GM19455 (cell line): ENCODE data around the gene SDK1.

Experiments used
- ATAC-seq: cut with Tn5 transposase; IDR thresholded peaks from one replicate; pipeline ENCODE4 v1.9.1; 2021; ENCODE audit not compliant: unreplicated experiment

SDK1 gene

GRCh38 chr7:3969286-3969685, 668.2 kb downstream of the SDK1 start:
- no peak for ATAC-seq

GRCh38 chr7:3971323-3971722, 670.3 kb downstream of the SDK1 start:
- no peak for ATAC-seq

GRCh38 chr7:3973264-3973663, 672.2 kb downstream of the SDK1 start:
- no peak for ATAC-seq

- no peak for ATAC-seq
Measured at GRCh38 chr7:3974329-3974728, 673.3 kb downstream of the SDK1 start.

DNA sequence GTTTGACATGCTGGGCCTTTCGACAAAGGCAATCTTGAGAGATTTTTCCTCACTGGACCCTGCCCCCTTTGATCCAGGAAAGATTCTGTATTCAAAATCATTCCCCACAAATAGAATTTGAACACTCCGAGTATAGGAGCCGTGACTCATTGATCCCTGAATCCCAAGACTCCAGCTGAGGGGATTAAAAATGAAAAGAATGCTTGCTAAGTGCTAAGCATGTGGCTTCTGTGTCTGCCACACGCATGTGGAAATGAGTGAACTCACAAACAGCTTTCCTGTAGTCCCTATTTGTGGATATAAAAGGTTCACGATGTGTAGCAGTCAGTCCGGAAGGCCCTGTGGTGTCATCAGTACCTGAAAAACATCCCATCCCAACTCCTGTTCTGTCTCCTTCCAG, 674.3 kb downstream of the SDK1 start:
- ATAC-seq, result no peak

DNA sequence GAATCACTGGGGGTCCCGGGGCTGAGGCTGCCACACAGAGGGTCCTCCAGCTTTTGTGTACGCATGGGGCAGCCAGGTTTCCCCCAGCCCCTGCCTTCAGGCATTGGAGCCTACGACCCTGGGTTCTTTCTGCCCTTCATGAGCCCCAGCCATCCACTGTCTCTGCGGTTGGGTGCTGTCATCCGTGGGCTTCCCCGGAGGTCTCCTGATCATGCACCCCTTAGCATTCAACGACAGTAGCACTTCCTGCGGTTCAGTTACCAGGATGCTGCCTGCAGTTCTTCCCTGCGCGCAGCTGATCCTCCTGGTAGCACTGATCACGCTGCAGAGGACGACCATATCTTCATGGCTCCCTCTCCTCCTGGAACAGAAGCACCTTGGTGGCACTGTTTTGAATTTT, 676.3 kb downstream of the SDK1 start:
- ATAC-seq, result no peak

DNA sequence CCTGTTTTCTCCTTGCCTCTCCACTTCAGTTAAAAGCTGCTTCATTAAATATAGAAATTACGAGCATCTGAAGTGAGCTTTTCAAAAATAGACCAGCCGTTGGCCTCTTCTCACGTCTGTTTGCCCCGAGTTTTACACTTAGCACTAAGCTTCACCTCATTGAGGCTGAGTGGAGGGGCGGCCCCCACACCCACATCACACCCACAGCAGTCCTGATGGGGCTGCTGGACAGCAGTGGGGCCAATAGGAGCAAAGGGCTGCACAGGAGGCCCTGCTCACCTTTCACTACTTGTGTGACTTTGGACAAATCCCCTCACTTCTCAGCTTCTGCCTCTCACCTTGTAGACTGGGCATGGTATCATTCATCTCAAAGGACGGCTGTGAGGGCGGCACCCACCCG, 677.8 kb downstream of the SDK1 start:
- no peak for ATAC-seq

DNA sequence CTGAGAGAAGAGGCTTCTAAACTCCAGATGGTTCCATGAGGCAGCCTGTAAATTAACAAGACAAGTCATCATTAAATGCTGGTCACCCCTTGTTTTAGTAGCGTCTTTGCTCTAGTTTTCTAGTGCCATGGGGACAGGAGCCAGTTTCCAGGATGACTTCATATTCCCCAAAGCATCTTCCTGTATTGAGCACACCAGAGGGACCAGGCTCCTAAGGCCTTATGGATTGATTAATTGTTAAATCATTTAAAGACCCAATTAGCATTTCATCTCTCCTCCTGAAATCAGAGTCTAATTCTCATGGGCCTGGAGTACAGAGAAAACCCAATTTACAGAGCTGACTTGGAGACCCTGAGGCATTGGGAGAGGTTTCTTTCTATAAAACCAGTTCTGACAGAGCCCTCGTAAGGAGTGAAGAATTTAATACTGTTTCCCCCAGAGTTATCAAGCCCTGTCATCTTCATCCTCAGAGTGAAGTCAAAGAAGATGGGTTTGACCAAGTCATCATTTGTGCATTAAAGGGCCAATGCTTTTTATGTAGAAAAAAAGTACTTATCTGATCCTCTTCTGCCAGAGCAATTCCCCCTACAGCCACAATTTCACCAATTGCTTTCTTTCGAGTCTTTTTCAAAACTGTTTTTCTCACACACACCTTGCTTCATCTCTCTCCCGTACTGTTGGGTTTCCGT, 678.7 kb downstream of the SDK1 start:
- ATAC-seq, result no peak

GRCh38 chr7:3980300-3980643, 679.2 kb downstream of the SDK1 start:
- no peak for ATAC-seq

GRCh38 chr7:3981281-3981680, 680.2 kb downstream of the SDK1 start:
- ATAC-seq, result no peak

DNA sequence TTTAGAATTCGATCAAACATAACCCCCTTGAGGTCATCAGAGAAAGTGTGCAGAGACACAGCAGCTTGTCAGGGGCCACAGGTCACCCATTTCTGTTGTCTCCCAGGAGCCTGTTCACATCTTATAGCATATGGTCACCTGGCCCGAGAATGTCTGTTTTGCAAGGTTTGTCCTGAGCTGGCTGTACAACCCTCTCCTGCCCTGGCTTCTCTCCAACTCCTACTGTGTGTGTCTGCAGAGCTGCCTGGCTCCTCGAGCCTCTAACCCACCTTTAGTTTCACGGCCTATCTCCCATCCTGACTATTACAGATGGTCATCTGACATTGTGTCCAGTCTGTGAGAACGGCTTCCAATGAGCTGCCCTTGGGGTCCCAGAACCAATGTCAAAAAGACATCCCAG, 683.4 kb downstream of the SDK1 start:
- no peak for ATAC-seq

- no peak for ATAC-seq
Measured at GRCh38 chr7:3986927-3987326, 685.9 kb downstream of the SDK1 start.

DNA sequence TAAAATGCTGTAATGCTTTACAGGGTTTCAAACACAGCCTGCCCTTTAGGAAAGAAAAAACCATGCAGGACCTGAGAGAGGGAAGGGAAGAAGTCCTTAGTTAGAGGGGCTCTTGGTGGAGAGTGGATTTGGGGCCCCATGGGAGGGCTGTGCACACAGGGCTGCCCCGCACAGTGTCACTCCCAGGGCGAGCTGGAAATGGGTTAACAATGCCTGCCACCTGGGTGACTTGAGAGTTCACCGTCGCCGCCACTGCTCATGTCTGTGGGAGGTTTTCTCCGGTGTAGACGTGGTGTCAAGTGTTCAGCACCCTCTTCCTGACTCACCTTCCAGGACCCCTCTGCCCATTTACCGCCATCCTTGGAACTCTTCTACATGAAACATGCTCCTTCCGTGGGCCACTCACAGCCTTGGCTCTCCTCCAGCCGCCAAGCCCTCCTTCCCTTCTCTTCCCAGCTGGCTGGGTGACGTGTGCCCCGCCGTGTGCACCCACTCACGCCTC, 686.4 kb downstream of the SDK1 start:
- ATAC-seq, result no peak

- no peak for ATAC-seq
Measured at GRCh38 chr7:3989723-3990122, 688.7 kb downstream of the SDK1 start.

DNA sequence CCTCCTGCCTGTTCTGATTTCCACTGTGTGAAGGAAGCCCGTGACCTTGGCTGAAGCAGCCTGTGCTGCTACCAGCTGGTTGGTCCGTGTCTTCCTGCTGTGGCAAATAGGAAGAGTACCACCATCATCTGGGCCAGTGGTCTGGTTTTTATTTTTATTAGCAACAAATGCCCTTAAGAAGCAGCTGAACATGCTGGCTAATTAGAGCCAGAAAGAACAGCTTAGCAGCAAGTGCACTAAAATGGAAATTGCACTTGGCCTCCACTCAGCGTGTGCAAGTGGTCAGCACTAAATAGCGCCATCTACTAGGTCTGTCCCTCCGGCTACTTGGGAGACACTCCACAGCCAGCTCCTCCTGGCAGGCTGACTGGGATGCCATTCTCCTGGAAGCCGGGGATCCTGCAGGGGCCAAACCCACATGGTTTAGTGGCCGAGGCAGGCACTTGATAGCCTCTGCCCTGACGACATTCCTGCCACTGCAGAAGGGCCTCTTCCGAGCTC, 690.7 kb downstream of the SDK1 start:
- ATAC-seq, result no peak

GRCh38 chr7:3992841-3993240, 691.8 kb downstream of the SDK1 start:
- ATAC-seq, result no peak

DNA sequence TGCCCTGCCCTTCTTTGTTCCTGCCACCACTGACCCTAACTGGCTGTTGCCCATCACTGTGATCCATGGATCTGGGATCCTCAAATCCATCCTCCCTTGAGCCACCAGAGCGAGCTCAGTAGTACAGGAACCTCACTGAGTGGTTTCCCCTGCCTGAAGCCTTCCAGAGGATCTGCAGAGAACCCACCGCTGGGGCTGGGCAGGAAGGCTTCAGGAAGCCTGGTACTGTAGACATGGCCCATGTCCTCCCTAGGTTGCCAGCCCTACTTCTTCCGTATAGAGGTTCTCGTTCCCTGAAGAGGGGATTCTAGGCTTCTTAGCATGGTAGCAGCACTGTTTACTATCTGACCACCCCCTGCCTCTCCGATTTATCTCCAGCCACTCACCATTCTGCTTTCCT, 693.7 kb downstream of the SDK1 start:
- ATAC-seq, result no peak

- ATAC-seq, result no peak
Measured at GRCh38 chr7:3995187-3995586, 694.1 kb downstream of the SDK1 start.

- ATAC-seq, result no peak
Measured at GRCh38 chr7:3998060-3998459, 697.0 kb downstream of the SDK1 start.

DNA sequence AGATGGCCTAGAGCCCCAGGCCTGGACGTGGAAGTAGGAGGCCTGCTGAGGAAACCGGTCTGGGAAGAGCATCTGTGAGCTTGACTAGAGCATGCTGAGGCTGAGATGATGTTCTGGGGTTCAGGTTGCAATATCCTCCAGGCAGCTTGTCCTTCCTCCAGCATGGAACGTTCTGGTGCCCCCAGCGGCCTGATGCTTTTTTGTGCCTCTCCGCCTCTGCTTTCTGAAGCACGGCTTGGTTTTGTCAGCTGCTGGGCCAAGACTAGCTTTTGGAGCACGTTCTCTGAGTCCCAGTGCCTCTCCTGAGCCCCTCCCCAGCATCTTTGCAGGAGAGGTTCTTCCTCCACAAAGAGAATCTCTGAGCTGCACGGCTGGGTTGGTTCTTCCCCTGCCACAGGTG, 699.1 kb downstream of the SDK1 start:
- ATAC-seq, result no peak

GRCh38 chr7:4000934-4001333, 699.9 kb downstream of the SDK1 start:
- no peak for ATAC-seq

DNA sequence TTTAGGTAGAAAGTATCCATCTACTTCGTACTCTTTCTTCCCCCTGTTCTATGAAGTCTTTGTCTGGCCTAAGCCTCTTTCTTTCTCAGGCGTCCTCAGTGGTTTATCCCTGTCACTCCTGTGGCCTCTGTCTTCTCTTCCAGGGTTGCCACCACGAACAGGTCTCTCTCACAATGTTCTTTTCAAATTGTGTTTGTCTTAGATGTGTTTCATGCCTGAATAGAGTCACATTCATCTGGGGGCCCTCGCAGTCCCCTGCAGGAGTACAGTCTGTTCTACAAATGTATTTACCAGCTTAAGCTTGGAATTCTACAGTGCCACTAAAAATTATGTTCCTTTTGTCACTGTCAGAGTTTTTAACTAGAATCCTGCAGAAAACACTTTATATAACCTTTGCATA, 700.7 kb downstream of the SDK1 start:
- ATAC-seq, result no peak

- no peak for ATAC-seq
Measured at GRCh38 chr7:4003503-4003902, 702.5 kb downstream of the SDK1 start.
